ENCODE data around the gene IPCEF1. TPM values are rescaled to one million over a fixed set of nuclear protein-coding genes. Genes with fewer than 3 reads are reported as not detected.

Gene IPCEF1
- total and polyA plus RNA-seq, 2 donors (not counting 1 experiment from before 2014, with no cell fraction given): 0.03 to 0.33 TPM

- Histone ChIP-seq H3K4me2 (ENCODE audit: extremely low read depth, insufficient read depth, low read length) (no peak overlapping the region), H4K20me1 (ENCODE audit: control insufficient read depth, extremely low read depth, insufficient read depth, low read length) (no peaks in the 10 kb centered on the region), H3K27ac (ENCODE audit: insufficient read depth, low read length) (no peak overlapping the region), H3K9ac (ENCODE audit: insufficient read depth, low read length) (no peak overlapping the region), H3K79me2 (ENCODE audit: control insufficient read depth, insufficient read depth, low read length) (no peaks in the 10 kb centered on the region), H3K4me1 (ENCODE audit: control insufficient read depth, extremely low read depth, insufficient read depth, low read length) (no peaks in the 10 kb centered on the region), H3K36me3 (ENCODE audit: control insufficient read depth, insufficient read depth, low read length) (no peaks in the 10 kb centered on the region), H3K27me3 (ENCODE audit: control insufficient read depth, insufficient read depth, low read length) (peaks cover 2% of the 10 kb centered on the region), H3K4me3 (replicated peaks in 1 of 4; ENCODE audit: control extremely low read depth in 1 of 4, insufficient read depth in 1 of 4, low read depth in 3 of 4, low read length in 4 of 4) (no peak overlapping the region), H3K9me3 (ENCODE audit: control insufficient read depth, insufficient read depth, low read depth, low read length) (no peaks in the 10 kb centered on the region), H2AFZ (ENCODE audit: low read length) (no peak overlapping the region)
- TF ChIP-seq EZH2 (IDR thresholded peaks at IDR 0.05; ENCODE audit: low read length, missing control alignments) (no peak), CTCF (conservative IDR thresholded peaks at IDR 0.05 in 1 of 2, IDR thresholded peaks at IDR 0.05 in 1 of 2; ENCODE audit: low read depth in 1 of 2, low read length in 2 of 2) (no peak)
- no peak for DNase-seq (ENCODE audit: low read depth in 2 of 2)
Measured at GRCh38 chr6:154218787-154219186, 137.8 kb downstream of the IPCEF1 start.

- Histone ChIP-seq H3K79me2 (ENCODE audit: control insufficient read depth, insufficient read depth, low read length) (no peaks in the 10 kb centered on the region), H3K27ac (ENCODE audit: insufficient read depth, low read length) (no peak overlapping the region), H3K4me1 (ENCODE audit: control insufficient read depth, extremely low read depth, insufficient read depth, low read length) (no peaks in the 10 kb centered on the region), H3K9me3 (ENCODE audit: control insufficient read depth, insufficient read depth, low read depth, low read length) (no peaks in the 10 kb centered on the region), H3K9ac (ENCODE audit: insufficient read depth, low read length) (no peak overlapping the region), H2AFZ (ENCODE audit: low read length) (no peak overlapping the region), H3K4me2 (ENCODE audit: extremely low read depth, insufficient read depth, low read length) (no peak overlapping the region), H4K20me1 (ENCODE audit: control insufficient read depth, extremely low read depth, insufficient read depth, low read length) (no peaks in the 10 kb centered on the region), H3K36me3 (ENCODE audit: control insufficient read depth, insufficient read depth, low read length) (no peaks in the 10 kb centered on the region), H3K27me3 (ENCODE audit: control insufficient read depth, insufficient read depth, low read length) (peaks cover 2% of the 10 kb centered on the region), H3K4me3 (replicated peaks in 1 of 4; ENCODE audit: control extremely low read depth in 1 of 4, insufficient read depth in 1 of 4, low read depth in 3 of 4, low read length in 4 of 4) (no peak overlapping the region)
- no peak for TF ChIP-seq EZH2 (IDR thresholded peaks at IDR 0.05; ENCODE audit: low read length, missing control alignments)
- no peak for TF ChIP-seq CTCF (conservative IDR thresholded peaks at IDR 0.05 in 1 of 2, IDR thresholded peaks at IDR 0.05 in 1 of 2; ENCODE audit: low read depth in 1 of 2, low read length in 2 of 2)
- no peak for DNase-seq (ENCODE audit: low read depth in 2 of 2)
Measured at GRCh38 chr6:154218301-154218700, 138.3 kb downstream of the IPCEF1 start.

GRCh38 chr6:154213782-154214181, 142.8 kb downstream of the IPCEF1 start:
- no peak overlapping the region for H3K4me3 ChIP-seq (replicated peaks in 1 of 4; ENCODE audit: control extremely low read depth in 1 of 4, insufficient read depth in 1 of 4, low read depth in 3 of 4, low read length in 4 of 4)
- no peak overlapping the region for H3K4me2 ChIP-seq (ENCODE audit: extremely low read depth, insufficient read depth, low read length)
- no peak for DNase-seq (ENCODE audit: low read depth in 2 of 2)
- no peak overlapping the region for H3K27ac ChIP-seq (ENCODE audit: insufficient read depth, low read length)
- no peaks in the 10 kb centered on the region for H3K27me3 ChIP-seq (ENCODE audit: control insufficient read depth, insufficient read depth, low read length)
- no peak overlapping the region for H3K9ac ChIP-seq (ENCODE audit: insufficient read depth, low read length)
- no peaks in the 10 kb centered on the region for H3K9me3 ChIP-seq (ENCODE audit: control insufficient read depth, insufficient read depth, low read depth, low read length)
- TF ChIP-seq EZH2 (IDR thresholded peaks at IDR 0.05; ENCODE audit: low read length, missing control alignments): no peak
- TF ChIP-seq CTCF (conservative IDR thresholded peaks at IDR 0.05 in 1 of 2, IDR thresholded peaks at IDR 0.05 in 1 of 2; ENCODE audit: low read depth in 1 of 2, low read length in 2 of 2): no peak
- no peaks in the 10 kb centered on the region for H3K36me3 ChIP-seq (ENCODE audit: control insufficient read depth, insufficient read depth, low read length)
- H4K20me1 ChIP-seq (ENCODE audit: control insufficient read depth, extremely low read depth, insufficient read depth, low read length): no peaks in the 10 kb centered on the region
- H2AFZ ChIP-seq (ENCODE audit: low read length): no peak overlapping the region
- H3K79me2 ChIP-seq (ENCODE audit: control insufficient read depth, insufficient read depth, low read length): no peaks in the 10 kb centered on the region
- H3K4me1 ChIP-seq (ENCODE audit: control insufficient read depth, extremely low read depth, insufficient read depth, low read length): no peaks in the 10 kb centered on the region

All from fibroblast of lung (primary cell).